NCI-H1417 treated with DMSO at 0.1 percent for 48 hours (cell line): Measurements from ENCODE around the gene BCAP29.
"Not testable (repeated sequence)": the region's sequence is repeated elsewhere in the genome, so short reads cannot be mapped to it uniquely, and the experiment has no call there.

Experiments
- DNase-seq: peaks from one replicate; lab custom pipeline; 2025; lab: John Stamatoyannopoulos, UW

Gene BCAP29

DNA sequence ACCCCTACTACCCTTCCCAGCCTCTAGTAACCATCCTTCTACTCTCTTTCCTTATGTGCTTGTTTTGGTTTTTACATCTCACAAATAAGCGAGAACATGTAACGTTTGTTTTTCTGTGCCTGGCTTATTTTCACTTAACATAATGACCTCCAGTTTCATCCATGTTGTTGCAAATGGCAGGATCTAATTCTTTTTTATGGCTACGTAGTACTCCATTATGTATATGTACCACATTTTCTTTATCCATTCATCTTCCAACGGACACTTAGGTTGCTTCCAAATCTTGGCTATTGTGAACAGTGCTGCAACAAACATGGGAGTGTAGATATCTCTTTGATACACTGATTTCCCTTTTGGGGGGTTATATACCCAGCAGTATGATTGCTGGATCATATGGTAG is 47.0 kb downstream of the BCAP29 start:
- no peak for DNase-seq

DNA sequence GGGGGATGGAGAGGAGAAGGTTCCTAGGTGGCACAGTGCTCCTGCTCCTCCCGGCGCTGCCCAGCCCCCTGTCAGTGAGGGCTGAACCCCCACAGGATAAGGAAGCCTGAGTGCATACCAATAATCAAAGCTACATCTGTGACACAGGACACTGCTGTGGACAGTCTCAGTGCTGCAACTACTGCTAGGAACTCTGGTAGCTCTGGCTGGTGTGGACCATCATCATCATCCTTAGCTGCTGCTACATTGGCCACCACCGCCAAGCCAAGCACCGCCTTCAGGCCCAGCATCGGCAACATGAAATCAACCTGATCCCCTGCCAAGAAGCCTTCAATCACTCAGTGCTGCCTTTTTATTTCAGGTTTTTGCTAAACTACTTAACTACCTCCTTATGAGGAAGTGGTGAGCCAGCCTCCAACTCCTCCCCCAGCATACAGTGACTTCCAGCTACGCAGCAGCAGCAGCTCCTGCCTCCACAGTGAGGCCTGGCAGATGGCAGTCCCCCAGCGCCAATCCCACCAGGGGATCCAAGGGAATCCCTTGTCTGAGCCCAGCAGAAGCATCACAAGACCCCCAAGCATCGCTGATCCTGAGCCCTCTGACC is 48.5 kb downstream of the BCAP29 start:
- DNase-seq: no peak

DNA sequence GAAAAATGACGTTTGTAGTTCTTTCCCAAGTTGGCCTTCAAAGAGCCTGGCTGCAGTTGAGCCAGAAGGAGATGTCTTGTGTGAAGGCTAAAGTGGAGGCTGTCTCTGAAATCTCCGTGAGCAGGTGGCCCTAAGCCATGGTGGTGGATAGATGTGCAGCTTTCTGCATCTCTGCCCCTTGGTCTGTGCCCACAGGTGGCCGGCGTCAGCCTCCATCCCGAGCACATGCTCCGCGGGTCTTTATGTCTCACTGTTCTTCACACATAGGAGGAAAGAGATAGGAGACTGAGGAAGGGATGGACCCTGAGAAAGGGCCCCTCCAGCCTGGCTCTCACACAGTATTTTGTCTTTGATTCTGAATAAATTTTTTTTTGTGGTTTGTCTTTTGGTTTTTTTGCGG is 50.3 kb downstream of the BCAP29 start:
- DNase-seq: no peak

DNA sequence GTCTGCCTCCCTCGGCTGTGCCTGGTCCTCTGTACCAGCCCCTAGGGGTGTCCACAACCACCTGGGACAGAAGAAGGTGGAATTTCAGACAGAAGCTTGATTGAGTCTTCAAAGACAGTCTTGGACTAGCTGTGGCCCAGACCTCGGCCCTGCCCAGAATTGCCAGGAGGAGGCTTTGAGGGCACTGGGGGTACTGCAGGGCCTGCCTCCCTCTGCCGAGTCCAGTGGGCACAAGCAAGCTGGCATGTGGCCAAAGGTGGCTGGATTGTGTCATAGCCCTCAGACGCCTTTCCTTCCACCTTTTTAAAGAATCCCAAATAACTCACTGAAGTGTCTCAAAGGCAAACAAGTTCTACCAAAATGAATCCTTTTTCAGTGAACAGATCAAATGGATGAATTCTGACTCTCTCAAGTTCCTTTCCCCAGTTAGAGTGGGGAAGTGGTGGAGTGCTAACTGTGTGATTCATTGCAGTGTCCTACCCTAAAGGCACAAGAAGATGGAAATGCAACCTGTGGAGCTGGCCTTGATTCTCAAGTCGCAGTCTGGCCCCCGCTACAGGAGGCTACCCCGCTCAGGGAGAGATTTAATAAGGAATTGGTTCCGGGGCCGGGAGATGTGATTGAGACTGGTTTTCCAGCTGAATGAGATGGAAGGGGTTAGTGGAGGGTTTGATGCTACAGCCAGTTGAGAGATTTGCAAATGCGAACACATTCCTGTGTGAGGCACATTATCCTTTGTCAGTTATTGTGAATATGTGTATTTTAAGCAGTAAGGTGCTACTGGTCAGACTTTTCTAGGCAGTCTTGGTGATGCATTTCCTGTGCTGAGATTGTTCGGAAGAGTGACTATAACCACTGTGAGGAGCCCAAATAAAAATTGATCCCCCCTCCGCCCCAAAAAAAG is 51.8 kb downstream of the BCAP29 start:
- DNase-seq: no peak

DNA sequence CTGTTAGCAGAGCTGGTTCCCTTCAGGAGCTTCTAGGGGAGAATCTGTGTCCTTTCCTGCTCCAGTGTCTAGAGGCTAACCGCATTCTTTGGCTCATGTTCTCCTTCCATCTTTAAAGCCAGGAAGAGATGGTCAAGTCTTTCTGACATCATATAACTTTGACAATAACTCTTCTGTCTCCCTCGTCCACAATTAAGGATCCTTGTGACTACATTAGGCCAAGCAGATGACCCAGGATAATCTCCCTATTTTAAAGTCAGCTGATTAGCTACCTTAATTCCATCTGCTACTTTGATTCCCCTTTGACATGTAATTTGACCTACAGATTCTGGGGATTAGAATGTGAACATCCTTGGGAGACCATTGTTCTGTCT is 52.4 kb downstream of the BCAP29 start:
- DNase-seq: no peak

DNA sequence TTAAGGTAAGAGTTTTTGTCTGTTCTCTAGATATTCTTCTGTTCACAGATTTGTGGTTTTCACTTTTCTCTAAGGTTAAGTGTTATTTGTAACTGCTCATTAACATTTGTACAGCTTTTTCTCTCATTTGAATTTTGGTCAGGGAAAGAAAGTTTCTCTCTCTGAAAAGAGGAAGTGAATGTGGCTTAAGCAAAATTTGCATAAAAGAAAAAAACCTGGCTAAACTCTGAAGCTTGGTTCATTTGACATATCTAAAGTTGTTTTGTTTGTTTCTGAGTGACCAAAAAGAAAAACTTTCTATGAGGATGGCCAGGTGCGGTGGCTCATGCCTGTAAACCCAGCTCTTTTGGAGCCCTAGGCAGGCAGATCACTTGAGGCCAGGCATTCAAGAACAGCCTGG is 58.5 kb downstream of the BCAP29 start:
- no peak for DNase-seq

DNA sequence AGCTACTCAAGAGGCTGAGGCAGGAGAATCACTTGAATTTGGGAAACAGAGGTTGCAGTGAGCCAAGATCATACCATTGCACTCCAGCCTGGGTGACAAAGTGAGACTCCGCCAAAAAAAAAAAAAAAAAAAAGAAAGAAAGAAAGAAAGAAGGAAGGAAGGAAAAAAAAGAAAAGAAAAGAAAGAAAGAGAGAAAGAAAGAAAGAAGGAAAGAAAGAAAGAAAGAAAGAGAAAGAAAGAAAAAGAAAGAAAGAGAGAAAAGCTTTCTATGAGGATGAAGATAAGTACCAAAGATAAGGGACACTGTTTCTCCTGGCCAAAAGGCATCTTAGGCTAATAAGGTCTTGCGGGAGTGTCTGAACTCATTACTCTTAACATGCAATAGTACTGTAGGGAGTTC is 59.0 kb downstream of the BCAP29 start:
- not testable (repeated sequence) for DNase-seq

DNA sequence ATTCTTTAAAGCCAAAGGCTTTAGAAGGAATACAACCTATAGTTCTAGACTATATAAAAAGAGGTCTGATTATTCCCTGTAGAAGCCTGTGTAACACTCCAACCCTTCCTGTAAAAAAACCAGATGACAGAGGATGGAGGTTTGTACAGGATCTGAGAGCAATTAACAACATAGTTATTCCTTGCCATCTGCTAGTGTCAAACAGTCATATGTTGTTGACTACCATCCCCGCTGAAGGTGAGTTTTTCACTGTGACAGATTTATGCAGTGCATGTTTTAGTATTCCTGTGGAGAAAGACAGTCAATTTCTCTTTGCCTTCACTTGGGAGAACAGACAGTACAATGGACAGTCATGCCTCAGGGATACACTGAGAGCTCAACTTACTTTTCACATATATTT is 61.6 kb downstream of the BCAP29 start:
- DNase-seq: no peak

DNA sequence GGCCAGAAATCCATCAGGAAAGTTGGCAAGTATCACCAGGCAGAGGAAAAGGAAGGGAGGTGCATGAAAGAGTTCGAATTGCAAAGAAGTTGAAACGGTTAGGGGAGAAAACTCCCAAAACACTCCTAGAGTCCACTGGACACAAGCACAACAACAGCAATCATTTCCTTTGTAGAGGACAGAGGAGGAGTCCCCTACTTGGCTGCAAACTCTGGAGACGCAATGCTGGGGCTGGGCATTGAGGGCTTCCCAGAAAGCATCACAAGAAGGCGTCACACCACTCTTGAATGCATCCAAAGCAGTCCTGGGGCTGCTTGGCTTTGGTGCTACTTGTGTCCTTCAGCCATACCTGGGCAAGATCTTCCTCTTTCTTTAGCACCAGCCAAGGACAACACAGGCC is 62.5 kb downstream of the BCAP29 start:
- DNase-seq: no peak

DNA sequence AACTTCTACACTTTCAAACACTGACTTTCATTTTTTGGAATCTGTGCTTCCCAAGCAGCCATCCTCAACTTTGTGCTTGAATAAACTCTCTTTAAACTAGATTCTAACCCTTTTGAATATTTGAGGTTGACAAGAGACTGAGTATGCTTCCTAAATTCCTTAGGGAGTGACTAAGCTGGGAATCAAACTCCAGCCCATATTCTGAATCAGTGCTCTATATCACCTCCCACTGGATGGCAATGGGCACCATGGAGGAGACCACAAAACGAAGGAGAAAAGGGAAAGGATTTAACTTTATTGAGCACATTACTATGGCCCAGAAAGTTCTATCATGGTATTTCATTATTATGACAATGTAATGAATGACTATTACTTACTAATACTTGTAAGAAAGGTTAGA is 63.4 kb downstream of the BCAP29 start:
- DNase-seq: no peak

DNA sequence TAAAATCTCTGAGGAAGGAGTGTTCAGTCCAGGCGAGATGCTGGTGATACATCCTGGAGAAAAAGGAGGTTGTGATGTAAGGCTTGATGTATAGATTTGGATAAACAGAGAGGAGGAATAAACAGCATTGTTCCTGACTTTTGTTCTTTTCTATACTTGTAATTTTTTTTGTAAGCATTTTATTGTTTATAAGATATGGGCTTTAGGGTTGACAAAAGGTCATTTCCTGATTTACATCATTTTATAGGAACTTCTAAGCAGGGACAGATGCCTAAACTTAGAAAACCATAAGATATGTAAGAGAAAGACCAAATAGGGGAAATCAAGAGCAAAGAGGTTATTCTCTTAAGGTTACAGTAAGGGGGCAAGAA is 63.9 kb downstream of the BCAP29 start:
- DNase-seq: no peak

DNA sequence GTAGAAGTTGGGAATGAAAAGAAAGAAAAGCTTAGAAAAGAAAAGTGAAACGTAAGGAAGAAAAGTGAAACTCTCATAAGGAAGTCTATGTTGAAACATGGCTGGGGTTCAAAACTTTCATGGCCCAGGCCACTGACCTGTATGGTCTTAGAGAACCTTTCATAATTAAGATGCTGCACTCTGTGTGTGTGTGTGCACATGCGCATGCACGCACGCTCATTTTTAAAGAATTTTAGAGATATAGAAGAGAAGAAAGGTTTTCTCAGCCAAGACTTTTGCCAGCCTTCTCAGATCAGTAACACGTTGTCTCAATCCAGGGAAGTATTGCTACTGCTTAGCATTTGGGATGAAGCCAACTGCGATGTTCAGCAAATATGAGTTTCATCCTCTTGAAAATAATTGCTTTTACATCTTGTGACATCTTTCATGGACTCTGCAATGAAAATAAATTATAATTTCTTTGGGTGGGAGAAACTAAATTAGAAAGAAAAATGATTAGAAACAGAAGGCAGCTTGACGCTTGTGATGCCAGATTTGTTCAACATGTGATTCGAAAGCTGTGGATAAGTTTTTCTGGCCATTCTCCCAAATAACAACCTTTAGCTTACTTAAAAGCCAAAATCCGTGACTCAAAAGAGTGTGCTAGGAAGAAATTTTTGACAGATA is 64.4 kb downstream of the BCAP29 start:
- DNase-seq: no peak

DNA sequence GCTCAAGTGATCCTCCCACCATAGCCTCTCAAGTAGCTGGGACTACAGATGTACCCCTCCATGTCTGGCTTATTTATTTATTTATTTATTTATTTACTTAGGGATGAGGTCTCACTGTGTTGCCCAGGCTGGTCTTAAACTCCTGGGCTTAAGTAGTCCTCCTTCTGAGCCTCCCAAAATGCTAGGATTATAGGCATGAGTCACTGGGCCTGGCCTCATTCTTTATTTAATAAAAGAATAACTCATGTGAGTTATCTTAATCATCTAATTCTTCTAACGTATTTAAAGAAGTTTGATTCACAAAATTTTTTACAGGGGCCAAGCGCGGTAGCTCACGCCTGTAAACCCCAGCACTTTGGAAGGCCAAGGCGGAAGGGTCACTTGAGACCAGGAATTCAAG is 72.6 kb downstream of the BCAP29 start:
- no peak for DNase-seq

DNA sequence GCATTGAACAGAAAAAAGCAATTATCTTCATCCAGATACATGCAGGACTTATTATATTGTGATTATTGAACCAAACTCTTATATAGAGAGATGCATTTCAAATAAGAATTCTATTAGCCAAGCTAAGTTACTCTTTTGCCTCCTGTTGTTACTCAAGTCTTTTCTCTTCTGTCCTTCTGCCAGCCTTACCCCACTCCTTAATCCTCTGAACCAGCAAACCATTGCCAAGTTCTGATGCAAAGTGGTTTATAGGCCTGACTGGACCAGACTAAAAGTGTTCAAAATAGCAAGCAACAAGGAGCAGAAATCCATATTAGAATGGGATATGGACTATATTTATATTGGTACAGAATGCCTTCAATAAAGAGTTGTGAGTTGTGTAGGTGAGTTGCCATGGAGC is 78.4 kb downstream of the BCAP29 start:
- DNase-seq: no peak

DNA sequence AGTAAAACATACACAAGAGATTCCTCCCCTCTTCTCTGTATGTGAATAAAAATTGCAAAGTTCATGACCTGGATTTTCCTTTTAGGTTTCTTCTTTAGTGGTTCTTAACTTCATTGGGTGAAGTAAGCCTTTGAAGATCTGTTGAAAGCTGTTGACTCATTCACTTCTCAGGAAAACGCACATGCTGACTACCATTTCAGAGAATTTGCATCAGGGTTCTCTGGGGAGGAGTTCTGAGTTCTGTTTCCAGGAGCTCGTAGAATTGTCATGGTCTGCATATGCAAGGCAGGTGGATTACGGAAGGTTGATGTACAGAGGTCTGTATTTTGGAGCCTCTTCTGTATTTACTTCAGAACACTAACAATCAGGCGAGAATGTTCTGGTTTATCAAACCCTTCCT is 79.6 kb downstream of the BCAP29 start:
- DNase-seq: no peak

DNA sequence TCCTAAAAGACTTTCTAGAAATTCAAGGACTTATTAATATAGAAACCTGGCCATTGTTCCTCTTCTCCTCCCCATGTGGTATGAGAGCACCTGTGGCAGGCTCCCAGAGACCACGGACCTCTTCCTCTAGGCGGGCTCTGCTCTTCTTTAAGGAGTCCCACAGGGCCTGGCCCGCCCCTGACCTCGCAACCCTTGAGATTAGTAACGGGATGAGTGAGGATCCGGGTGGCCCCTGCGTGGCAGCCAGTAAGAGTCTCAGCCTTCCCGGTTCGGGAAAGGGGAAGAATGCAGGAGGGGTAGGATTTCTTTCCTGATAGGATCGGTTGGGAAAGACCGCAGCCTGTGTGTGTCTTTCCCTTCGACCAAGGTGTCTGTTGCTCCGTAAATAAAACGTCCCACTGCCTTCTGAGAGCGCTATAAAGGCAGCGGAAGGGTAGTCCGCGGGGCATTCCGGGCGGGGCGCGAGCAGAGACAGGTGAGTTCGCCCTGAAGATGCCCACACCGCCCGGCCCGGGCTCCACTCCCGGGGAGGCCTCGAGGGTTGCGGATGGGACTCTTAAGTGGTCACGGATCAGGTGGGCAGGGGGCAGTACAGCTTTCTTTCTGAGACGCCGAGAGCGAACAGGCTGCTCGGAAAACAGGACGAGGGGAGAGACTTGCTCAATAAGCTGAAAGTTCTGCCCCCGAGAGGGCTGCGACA is 80.5 kb downstream of the BCAP29 start, which contains the start of gene SLC26A4:
Gene SLC26A4, plus strand, starts transcription at position 448 of the 700 bp plus-strand sequence. CDS start 814 bp downstream, outside the sequence.
- DNase-seq: no peak

DNA sequence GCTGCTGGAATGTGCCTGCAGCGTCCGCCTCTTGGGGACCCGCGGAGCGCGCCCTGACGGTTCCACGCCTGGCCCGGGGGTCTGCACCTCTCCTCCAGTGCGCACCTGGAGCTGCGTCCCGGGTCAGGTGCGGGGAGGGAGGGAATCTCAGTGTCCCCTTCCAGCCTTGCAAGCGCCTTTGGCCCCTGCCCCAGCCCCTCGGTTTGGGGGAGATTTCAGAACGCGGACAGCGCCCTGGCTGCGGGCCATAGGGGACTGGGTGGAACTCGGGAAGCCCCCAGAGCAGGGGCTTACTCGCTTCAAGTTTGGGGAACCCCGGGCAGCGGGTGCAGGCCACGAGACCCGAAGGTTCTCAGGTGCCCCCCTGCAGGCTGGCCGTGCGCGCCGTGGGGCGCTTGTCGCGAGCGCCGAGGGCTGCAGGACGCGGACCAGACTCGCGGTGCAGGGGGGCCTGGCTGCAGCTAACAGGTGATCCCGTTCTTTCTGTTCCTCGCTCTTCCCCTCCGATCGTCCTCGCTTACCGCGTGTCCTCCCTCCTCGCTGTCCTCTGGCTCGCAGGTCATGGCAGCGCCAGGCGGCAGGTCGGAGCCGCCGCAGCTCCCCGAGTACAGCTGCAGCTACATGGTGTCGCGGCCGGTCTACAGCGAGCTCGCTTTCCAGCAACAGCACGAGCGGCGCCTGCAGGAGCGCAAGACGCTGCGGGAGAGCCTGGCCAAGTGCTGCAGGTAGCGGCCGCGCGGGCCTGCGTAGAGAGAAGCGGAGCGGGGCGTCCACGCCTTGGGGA is 81.2 kb downstream of the BCAP29 start:
- DNase-seq: no peak

DNA sequence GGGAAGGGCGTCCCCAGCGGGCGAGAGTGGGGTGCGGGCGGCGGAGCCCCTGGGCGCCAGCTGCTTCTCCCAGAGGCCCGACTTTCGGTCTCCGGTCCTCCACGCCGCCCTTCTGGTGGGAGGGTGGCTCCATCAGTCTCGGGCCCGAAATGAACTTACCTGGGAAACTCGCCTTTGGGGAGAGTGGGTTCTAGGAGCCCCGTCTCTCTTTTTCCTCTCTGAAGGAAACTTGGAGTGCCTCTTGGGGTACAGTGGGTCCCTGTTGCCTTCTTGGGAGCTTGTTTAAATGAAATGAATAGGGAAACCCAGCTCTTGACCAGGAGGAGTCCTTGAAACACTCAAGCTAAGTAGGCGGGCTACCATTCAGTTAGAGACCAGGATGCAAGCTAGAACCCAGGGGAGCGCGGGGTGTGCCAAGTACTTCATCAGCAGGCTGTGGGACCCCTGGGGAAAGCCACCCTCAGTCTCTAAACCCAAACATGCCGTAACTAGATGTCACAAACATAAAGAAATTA is 81.9 kb downstream of the BCAP29 start:
- no peak for DNase-seq

DNA sequence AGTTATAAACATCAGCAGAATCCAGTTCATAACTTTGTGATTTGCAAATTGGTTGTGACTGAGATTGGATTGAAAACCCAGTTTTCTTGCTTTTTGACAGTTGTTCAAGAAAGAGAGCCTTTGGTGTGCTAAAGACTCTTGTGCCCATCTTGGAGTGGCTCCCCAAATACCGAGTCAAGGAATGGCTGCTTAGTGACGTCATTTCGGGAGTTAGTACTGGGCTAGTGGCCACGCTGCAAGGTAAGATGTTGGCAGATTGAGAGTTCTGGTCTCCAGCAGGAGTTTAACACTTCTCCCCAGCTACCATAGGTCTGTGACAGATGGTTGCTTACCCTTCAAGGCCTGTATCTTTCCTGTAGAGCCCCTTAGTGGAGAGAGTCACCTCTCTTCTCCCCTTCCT is 83.2 kb downstream of the BCAP29 start:
- DNase-seq: no peak

DNA sequence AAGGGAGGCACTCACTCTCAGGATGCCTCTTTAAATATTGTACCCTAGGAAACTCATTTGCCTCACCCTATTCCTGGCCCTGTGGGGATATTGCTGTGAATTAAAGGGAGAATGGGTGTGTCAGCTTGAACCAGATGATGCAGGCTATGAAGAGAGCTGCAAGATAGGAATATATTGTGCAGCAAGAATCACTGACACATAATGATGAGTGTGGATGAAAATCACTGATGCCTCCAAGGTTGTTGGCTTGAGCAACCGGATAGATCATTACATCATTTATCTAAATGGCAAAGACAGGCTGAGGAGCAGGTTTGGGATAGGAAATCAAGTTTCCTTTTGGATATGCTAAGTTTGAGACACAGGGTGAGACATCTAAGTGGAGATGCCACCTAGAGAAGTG is 86.7 kb downstream of the BCAP29 start:
- no peak for DNase-seq

DNA sequence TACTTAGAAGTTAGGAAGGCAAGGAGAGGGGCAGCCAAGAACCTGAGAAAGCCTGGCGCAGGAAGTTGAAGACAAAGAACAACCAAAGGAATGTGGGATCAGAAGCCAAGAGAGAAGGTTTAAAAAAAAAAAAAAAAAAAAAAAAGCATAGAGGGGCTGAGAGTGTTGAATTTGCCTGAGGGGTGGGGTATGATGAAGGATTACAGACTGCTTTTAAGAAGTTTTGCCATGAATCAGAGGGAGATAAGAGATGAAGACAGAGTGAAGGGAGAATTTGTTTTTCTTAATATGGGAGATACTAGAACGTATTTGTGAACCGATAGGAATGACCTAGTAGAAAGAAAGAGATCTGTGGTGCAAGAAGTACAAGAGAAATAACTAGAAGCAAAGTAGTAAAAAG is 87.3 kb downstream of the BCAP29 start:
- no peak for DNase-seq

DNA sequence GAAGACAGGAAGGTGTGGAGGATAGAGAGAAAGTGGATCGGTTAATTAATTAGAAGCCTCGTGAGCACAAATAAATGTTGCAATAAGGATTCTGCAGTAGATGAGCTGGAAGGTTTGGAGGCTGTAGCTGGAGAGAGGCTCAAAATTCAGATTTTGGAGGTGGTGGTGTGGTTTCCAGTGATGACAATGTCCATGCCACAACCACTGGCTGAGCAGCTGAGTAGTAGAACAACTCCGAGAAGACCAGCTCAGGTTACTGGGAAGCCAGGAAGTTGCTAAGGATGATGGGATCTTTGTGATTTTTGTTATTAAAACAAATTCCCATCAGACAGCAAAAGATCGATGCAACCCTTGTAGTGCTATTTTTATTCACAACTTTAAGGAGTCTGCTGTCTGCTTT is 88.2 kb downstream of the BCAP29 start:
- no peak for DNase-seq
